Measurements from ENCODE around the gene SOWAHC. TPM values are rescaled to one million over a fixed set of nuclear protein-coding genes. Genes with fewer than 3 reads are reported as not detected.

The SOWAHC gene
- total and polyA plus RNA-seq, 8 donors = 1.2 to 5.3 (median 3.1) TPM

DNA sequence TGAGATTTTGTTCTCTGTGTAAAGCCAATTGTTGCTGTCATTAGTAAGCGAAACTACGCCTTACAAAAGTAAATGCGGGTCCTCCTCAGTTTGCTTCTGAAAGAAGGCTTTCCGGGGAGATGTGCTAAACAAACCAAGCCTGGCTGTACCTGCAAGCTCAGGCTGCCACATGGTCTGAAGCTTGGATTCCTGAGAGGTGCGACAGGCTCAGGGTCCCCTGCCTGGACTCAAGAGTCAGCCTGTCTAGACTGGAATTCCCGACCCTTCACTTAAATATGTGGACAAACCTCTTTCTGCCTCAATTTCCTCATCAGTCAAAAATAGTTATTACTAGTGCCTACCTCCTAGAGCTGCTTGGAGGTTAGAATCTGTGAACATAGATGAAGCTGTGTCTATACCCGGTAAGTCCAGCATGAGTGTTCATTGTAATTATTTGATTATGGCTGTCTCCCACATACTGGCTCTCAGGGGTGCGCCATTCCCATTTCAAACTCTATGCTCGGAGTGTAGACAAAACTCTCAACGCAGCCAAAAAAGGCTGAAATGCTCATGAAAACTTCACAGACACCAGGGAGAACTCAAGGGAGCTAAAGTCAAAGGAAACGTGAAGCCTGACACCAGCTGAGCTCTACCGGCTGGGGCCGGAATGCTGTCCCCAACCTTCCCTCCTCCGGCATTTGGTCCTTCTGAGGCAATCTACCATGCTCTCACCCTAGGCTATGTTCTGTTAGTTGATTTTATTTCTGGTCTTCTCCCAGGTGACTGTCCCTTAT, 31.4 kb downstream of the SOWAHC start:
- FAIRE-seq (no peak), ATAC-seq (peak in 2 of 4 donors; percentile 5 to 16), DNase-seq (no peak)
- Histone ChIP-seq H3K27me3 (no peaks in the 10 kb centered on the region), H3K27ac (peak overlapping the region; percentile 55 to 82 (median 64)), H3K4me3 (no peak overlapping the region), H3K36me3 (no peaks in the 10 kb centered on the region), H3K9me3 (no peaks in the 10 kb centered on the region), H3K4me1 (peaks cover 10 to 22% (median 20%) of the 10 kb centered on the region in 3 donors)
- intact Hi-C loops (cut with DNase I) = no loop called here
- 91 to 92% methylated on average over 14 of the region's 14 CpGs for WGBS, 2 donors
- TF ChIP-seq, protein P1, sequence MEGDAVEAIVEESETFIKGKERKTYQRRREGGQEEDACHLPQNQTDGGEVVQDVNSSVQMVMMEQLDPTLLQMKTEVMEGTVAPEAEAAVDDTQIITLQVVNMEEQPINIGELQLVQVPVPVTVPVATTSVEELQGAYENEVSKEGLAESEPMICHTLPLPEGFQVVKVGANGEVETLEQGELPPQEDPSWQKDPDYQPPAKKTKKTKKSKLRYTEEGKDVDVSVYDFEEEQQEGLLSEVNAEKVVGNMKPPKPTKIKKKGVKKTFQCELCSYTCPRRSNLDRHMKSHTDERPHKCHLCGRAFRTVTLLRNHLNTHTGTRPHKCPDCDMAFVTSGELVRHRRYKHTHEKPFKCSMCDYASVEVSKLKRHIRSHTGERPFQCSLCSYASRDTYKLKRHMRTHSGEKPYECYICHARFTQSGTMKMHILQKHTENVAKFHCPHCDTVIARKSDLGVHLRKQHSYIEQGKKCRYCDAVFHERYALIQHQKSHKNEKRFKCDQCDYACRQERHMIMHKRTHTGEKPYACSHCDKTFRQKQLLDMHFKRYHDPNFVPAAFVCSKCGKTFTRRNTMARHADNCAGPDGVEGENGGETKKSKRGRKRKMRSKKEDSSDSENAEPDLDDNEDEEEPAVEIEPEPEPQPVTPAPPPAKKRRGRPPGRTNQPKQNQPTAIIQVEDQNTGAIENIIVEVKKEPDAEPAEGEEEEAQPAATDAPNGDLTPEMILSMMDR (IDR thresholded peaks at IDR 0.05) = no peak

DNA sequence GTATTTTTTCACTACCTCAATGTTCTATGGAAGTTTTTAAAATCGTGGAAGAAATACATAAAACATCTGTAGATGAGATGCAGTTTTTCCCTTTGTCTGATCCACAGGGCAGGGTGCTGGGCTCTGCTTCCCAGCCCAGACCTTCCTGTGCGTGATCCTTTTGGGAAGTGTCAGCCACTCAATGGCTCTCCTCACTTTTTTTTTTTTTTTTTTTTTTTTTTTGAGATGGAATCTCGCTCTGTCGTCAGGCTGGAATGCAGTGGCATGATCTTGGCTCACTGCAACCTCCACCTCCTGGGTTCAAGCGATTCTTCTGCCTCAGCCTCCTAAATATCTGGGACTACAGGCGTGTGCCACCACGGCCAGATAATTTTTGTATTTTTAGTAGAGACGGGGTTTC, 32.8 kb downstream of the SOWAHC start:
- ATAC-seq (no peak), DNase-seq (no peak), FAIRE-seq (no peak)
- TF ChIP-seq, protein P1 (IDR thresholded peaks at IDR 0.05) = no peak
- Histone ChIP-seq H3K27me3 (no peaks in the 10 kb centered on the region), H3K36me3 (no peaks in the 10 kb centered on the region), H3K4me1 (peaks cover 10 to 22% (median 20%) of the 10 kb centered on the region in 3 donors), H3K9me3 (no peaks in the 10 kb centered on the region), H3K4me3 (no peak overlapping the region), H3K27ac (no peak overlapping the region)
- WGBS, 2 donors = 87 to 94% methylated on average over 8 of the region's 8 CpGs
- intact Hi-C loops (cut with DNase I) = no loop called here

DNA sequence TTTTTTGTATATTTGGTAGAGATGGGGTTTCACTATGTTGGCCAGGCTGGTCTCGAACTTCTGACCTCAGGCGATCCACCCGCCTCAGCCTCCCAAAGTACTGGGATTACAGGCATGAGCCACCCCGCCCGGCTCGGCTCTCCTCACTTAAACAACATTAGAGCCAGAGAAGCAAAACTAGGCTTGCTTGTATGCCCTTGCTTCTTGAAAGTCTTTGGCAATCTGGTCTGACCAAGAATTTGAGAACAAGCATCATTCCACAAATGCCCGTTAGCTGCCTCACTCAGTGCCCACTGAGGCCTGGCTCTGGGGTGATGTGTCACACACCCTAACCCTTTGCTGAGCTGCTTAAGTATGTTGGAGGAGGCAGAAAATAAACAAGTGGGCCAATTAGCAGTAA, 33.5 kb downstream of the SOWAHC start:
- Histone ChIP-seq H3K27me3 (no peaks in the 10 kb centered on the region), H3K9me3 (no peaks in the 10 kb centered on the region), H3K4me3 (no peak overlapping the region), H3K4me1 (peaks cover 10 to 22% (median 20%) of the 10 kb centered on the region in 3 donors), H3K27ac (no peak overlapping the region), H3K36me3 (no peaks in the 10 kb centered on the region)
- intact Hi-C loops (cut with DNase I) = no loop called here
- 96 to 98% methylated on average over 7 of the region's 7 CpGs for WGBS, 2 donors
- no peak for DNase-seq
- FAIRE-seq = no peak
- TF ChIP-seq, protein P1 (IDR thresholded peaks at IDR 0.05) = no peak
- ATAC-seq = no peak

DNA sequence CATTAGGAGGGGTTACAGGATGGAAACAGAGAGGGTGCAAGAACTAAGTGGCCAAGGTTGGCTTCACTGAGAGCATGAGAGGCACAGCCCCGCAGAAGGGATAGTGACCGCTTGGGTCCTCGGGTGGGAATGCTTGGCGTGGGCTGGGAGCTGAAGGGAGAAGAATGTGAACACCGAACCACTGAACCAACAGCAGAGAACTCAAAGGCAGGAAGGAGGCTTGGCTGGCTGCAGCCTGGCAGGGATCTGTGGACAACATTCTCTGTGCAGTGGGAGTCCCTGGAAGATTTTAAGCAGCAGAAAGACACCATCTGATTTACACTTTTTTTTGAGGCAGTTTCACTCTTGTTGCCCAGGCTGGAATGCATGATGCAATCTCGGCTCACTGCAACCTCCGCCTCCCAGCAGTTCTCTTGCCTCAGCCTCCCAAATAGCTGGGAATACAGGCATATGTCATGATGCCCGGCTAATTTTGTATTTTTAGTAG, 33.9 kb downstream of the SOWAHC start:
- no peaks in the 10 kb centered on the region for H3K36me3 ChIP-seq
- H3K4me1 ChIP-seq = peaks cover 10 to 22% (median 18%) of the 10 kb centered on the region in 3 donors
- no peaks in the 10 kb centered on the region for H3K9me3 ChIP-seq
- no peak for DNase-seq
- ATAC-seq = no peak
- no peak overlapping the region for H3K4me3 ChIP-seq
- FAIRE-seq = no peak
- TF ChIP-seq, protein P1 (IDR thresholded peaks at IDR 0.05) = no peak
- WGBS, 2 donors = 89 to 93% methylated on average over 8 of the region's 8 CpGs
- intact Hi-C loops (cut with DNase I) = no loop called here
- no peak overlapping the region for H3K27ac ChIP-seq
- no peaks in the 10 kb centered on the region for H3K27me3 ChIP-seq

Measured in pancreas (tissue), 10 donors.